Calu3 (cell line): ENCODE measurements around the gene TNFRSF8. TPM values are rescaled to one million over a fixed set of nuclear protein-coding genes. Genes with fewer than 3 reads are reported as not detected.

Experiments
- BruUV-seq: library from RNA; stranded (reverse); fragments of 400-500 nt; replicated peaks from 2 replicates; lab custom pipeline; 2021; lab: Mats Ljungman, UMichigan
- CTCF ChIA-PET: fragments of 300-600 bp; sonication (Branson Sonifier 250); formaldehyde crosslinking; loops from one replicate; lab custom pipeline; 2022; ENCODE audit warnings: antibody characterized with exemption; lab: Charles Lee
- DNase-seq: peaks from one replicate; pipeline ENCODE4 v3.0.0; 2022
- H3K27ac Mint-ChIP-seq: one replicate; pipeline ENCODE4 v1.8.0; 2022; ENCODE audit warnings: mixed read lengths; ENCODE audit not compliant: unreplicated experiment
- H3K27me3 Mint-ChIP-seq: one replicate; pipeline ENCODE4 v1.8.0; 2022; ENCODE audit warnings: mixed read lengths; ENCODE audit not compliant: unreplicated experiment
- H3K36me3 Mint-ChIP-seq: one replicate; pipeline ENCODE4 v1.8.0; 2022; ENCODE audit warnings: mild to moderate bottlenecking, moderate library complexity, mixed read lengths; ENCODE audit not compliant: insufficient read depth, unreplicated experiment
- H3K4me1 Mint-ChIP-seq: one replicate; pipeline ENCODE4 v1.8.0; 2022; ENCODE audit warnings: mild to moderate bottlenecking, low read depth, mixed read lengths; ENCODE audit not compliant: unreplicated experiment
- H3K4me3 Mint-ChIP-seq: one replicate; pipeline ENCODE4 v1.8.0; 2022; ENCODE audit warnings: mild to moderate bottlenecking, low read depth, moderate library complexity, mixed read lengths; ENCODE audit not compliant: unreplicated experiment
- H3K9me3 Mint-ChIP-seq: one replicate; pipeline ENCODE4 v1.8.0; 2022; ENCODE audit warnings: low read depth, mixed read lengths; ENCODE audit not compliant: unreplicated experiment
- CTCF ChIP-seq: fragments of 200-600 bp; IDR thresholded peaks from one replicate; pipeline ENCODE4 v1.8.0; 2022; ENCODE audit warnings: antibody characterized with exemption; ENCODE audit not compliant: unreplicated experiment
- intact Hi-C: fragments of 100-400 bp; cut with micrococcal nuclease; formaldehyde crosslinking; loops from one replicate; pipeline ENCODE4 v1.10.0; 2022; ENCODE audit not compliant: unreplicated experiment
- total RNA-seq: library from RNA; stranded (reverse); gene quantifications from 2 replicates; pipeline ENCODE4 v1.2.3, GENCODE V29; 2022

Gene TNFRSF8
- total RNA-seq, 1 experiment from 2014 or later, result not detected

- Mint-ChIP-seq H3K36me3 (no peaks in the 10 kb centered on the region), H3K9me3 (no peaks in the 10 kb centered on the region), H3K27me3 (no peaks in the 10 kb centered on the region), H3K4me1 (peaks cover 4% of the 10 kb centered on the region), H3K4me3 (no peak overlapping the region), H3K27ac (no peak overlapping the region)
- intact Hi-C loops, result no loop called here
- DNase-seq, result no peak
- no peak for TF ChIP-seq CTCF
- BruUV-seq, result no TSS peak
- CTCF ChIA-PET, result no interaction called here
These were observed 67.5 kb downstream of the TNFRSF8 start for GRCh38 chr1:12130466-12131130.

- TF ChIP-seq CTCF, result no peak
- CTCF ChIA-PET, result no interaction called here
- H3K9me3 Mint-ChIP-seq, result no peaks in the 10 kb centered on the region
- no peak overlapping the region for H3K27ac Mint-ChIP-seq
- intact Hi-C loops, result no loop called here
- no peaks in the 10 kb centered on the region for H3K4me1 Mint-ChIP-seq
- no peaks in the 10 kb centered on the region for H3K27me3 Mint-ChIP-seq
- no peaks in the 10 kb centered on the region for H3K36me3 Mint-ChIP-seq
- BruUV-seq, result no TSS peak
- no peak overlapping the region for H3K4me3 Mint-ChIP-seq
- DNase-seq, result peak; percentile 57
These were observed 69.0 kb downstream of the TNFRSF8 start for GRCh38 chr1:12132078-12132477.

GRCh38 chr1:12134716-12135115 is 71.6 kb downstream of the TNFRSF8 start:
- CTCF ChIA-PET, result interaction anchor here (0.7 to 1.0 kb wide), 2 partner anchors 43 to 55 kb away, joined by 4 to 6 read pairs; no protein-coding TSS in a partner anchor
- no peaks in the 10 kb centered on the region for H3K9me3 Mint-ChIP-seq
- intact Hi-C loops, result no loop called here
- no TSS peak for BruUV-seq
- H3K4me1 Mint-ChIP-seq, result no peaks in the 10 kb centered on the region
- no peak overlapping the region for H3K4me3 Mint-ChIP-seq
- no peak for TF ChIP-seq CTCF
- no peak overlapping the region for H3K27ac Mint-ChIP-seq
- no peaks in the 10 kb centered on the region for H3K27me3 Mint-ChIP-seq
- H3K36me3 Mint-ChIP-seq, result no peaks in the 10 kb centered on the region
- no peak for DNase-seq

- H3K27me3 Mint-ChIP-seq, result no peaks in the 10 kb centered on the region
- no peaks in the 10 kb centered on the region for H3K36me3 Mint-ChIP-seq
- no peaks in the 10 kb centered on the region for H3K9me3 Mint-ChIP-seq
- CTCF ChIA-PET, result interaction anchor here (1.0 kb wide), 1 partner anchor 42 kb away, joined by 6 read pairs; no protein-coding TSS in a partner anchor
- intact Hi-C loops, result no loop called here
- BruUV-seq, result no TSS peak
- no peak for DNase-seq
- no peak overlapping the region for H3K4me3 Mint-ChIP-seq
- H3K27ac Mint-ChIP-seq, result no peak overlapping the region
- TF ChIP-seq CTCF, result no peak
- H3K4me1 Mint-ChIP-seq, result no peaks in the 10 kb centered on the region
These were observed 72.5 kb downstream of the TNFRSF8 start for GRCh38 chr1:12135612-12136011.
